CD4-positive, alpha-beta memory T cell (primary cell): Measurements from ENCODE around the gene ZNF157. TPM values are rescaled to one million over a fixed set of nuclear protein-coding genes. Genes with fewer than 3 reads are reported as not detected.

ENCODE experiments used
- CTCF ChIA-PET: fragments of 350-600 bp; sonication (Branson Sonifier 250); formaldehyde crosslinking; loops from one replicate; lab custom pipeline; 2021; ENCODE audit warnings: inconsistent platforms; ENCODE audit not compliant: partially characterized antibody; lab: Charles Lee
- POLR2A ChIA-PET: fragments of 350-600 bp; sonication (Branson Sonifier 250); formaldehyde crosslinking; loops from one replicate; lab custom pipeline; 2021; ENCODE audit not compliant: partially characterized antibody; lab: Charles Lee
- DNase-seq, 5 donors: peaks; one replicate each; pipeline versions ENCODE4 v3.0.0 to v3.0.0-alpha.2; 2020 to 2022; ENCODE audit warnings: mixed read lengths in 1 of 5
- H3K27ac ChIP-seq: one replicate; pipeline ENCODE4 v1.7.0; 2013; ENCODE audit warnings: low read depth, low read length
- H3K27me3 ChIP-seq: 2 replicates; pipeline ENCODE4 v1.7.0; 2013; ENCODE audit warnings: mild to moderate bottlenecking, low read length, moderate library complexity; ENCODE audit not compliant: insufficient read depth
- H3K36me3 ChIP-seq: 2 replicates; pipeline ENCODE4 v1.7.0; 2013; ENCODE audit warnings: mild to moderate bottlenecking, low read length, moderate library complexity; ENCODE audit not compliant: insufficient read depth
- H3K4me1 ChIP-seq: 2 replicates; pipeline ENCODE4 v1.7.0; 2013; ENCODE audit warnings: mild to moderate bottlenecking, low read length, moderate library complexity; ENCODE audit not compliant: insufficient read depth
- H3K4me3 ChIP-seq, 2 donors: one replicate each; pipeline ENCODE4 v1.7.0; 2013; ENCODE audit warnings: low read length in 2 of 2, mild to moderate bottlenecking in 1 of 2
- H3K9me3 ChIP-seq, 2 donors: one replicate each; pipeline ENCODE4 v1.7.0; 2013; ENCODE audit warnings: low read length in 2 of 2, control low read depth in 1 of 2; ENCODE audit not compliant: control insufficient read depth in 1 of 2
- H3K27ac Mint-ChIP-seq, 7 donors: one replicate each; pipeline ENCODE4 v1.8.0; 2020 to 2021; ENCODE audit warnings: mixed read lengths in 7 of 7, mild to moderate bottlenecking in 6 of 7, inconsistent platforms in 3 of 7, moderate library complexity in 3 of 7
- H3K27me3 Mint-ChIP-seq, 2 donors: one replicate each; pipeline ENCODE4 v1.8.0; 2020 to 2021; ENCODE audit warnings: mixed read lengths in 2 of 2
- H3K36me3 Mint-ChIP-seq, 2 donors: one replicate each; pipeline ENCODE4 v1.8.0; 2020 to 2021; ENCODE audit warnings: mixed read lengths in 2 of 2, inconsistent platforms in 1 of 2, mild to moderate bottlenecking in 1 of 2
- H3K4me1 Mint-ChIP-seq, 4 donors: one replicate each; pipeline ENCODE4 v1.8.0; 2020 to 2021; ENCODE audit warnings: mixed read lengths in 4 of 4, mild to moderate bottlenecking in 1 of 4
- H3K4me3 Mint-ChIP-seq, 8 donors: one replicate each; pipeline ENCODE4 v1.8.0; 2020 to 2021; ENCODE audit warnings: mixed read lengths in 8 of 8, mild to moderate bottlenecking in 7 of 8, moderate library complexity in 6 of 8, inconsistent platforms in 3 of 8
- H3K9me3 Mint-ChIP-seq, 8 donors: one replicate each; pipeline ENCODE4 v1.8.0; 2020 to 2021; ENCODE audit warnings: mixed read lengths in 8 of 8, mild to moderate bottlenecking in 5 of 8, inconsistent platforms in 3 of 8, moderate library complexity in 1 of 8
- intact Hi-C: fragments of 100-400 bp; cut with micrococcal nuclease; formaldehyde crosslinking; loops from one replicate; pipeline ENCODE4 v1.15.1; 2023
- polyA plus RNA-seq, 2 donors: library from polyadenylated mRNA; unstranded; fragments of 300-500 nt; fragmentation: Illumina TruSeq; gene quantifications; one replicate each; pipeline ENCODE4 v1.2.3, GENCODE V29; 2021
- total RNA-seq, 2 experiments: library from RNA; stranded (reverse); gene quantifications; one replicate each; pipeline ENCODE4 v1.2.3, GENCODE V29; 2021

ZNF157 gene
- total and polyA plus RNA-seq, 4 experiments from 2014 or later, result 0.22 to 1.00 (median 0.92) TPM

- Histone ChIP-seq H3K4me1 (no peaks in the 10 kb centered on the region), H3K9me3 (peaks cover 0 to 25% of the 10 kb centered on the region in 2 donors), H3K27ac (no peak overlapping the region), H3K4me3 (no peak overlapping the region), H3K36me3 (peaks cover 18% of the 10 kb centered on the region), H3K27me3 (no peaks in the 10 kb centered on the region)
- H3K4me1 Mint-ChIP-seq, result no peaks in the 10 kb centered on the region
- peaks cover 32 to 36% of the 10 kb centered on the region in 2 donors for H3K36me3 Mint-ChIP-seq
- POLR2A ChIA-PET, result no interaction called here
- H3K27me3 Mint-ChIP-seq, result no peaks in the 10 kb centered on the region
- CTCF ChIA-PET, result no interaction called here
- no peak overlapping the region for H3K4me3 Mint-ChIP-seq
- peaks cover 0 to 64% (median 53%) of the 10 kb centered on the region in 8 donors for H3K9me3 Mint-ChIP-seq
- no peak overlapping the region for H3K27ac Mint-ChIP-seq
- DNase-seq, result no peak
- intact Hi-C loops, result no loop called here
These were observed 76.1 kb downstream of the ZNF157 start for GRCh38 chrX:47446431-47446830.

DNA sequence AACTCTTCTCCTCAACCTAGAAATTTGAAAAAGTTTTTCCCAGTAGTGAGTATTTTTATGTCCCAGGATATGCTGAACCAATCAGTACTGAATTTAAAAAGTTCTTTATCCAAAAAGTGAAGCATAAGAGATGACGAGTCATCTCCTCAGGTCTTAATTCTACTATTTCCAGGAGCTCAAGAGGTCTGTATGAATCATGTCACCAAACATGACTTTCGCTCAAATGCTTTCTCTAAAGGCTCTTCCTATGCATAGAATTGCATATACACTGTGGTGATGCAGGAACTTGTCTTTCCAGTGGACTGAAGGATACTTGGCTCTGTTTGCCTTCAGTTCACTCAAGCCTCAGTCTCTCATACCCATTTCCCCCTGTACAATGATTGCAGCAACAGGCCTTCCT, 76.6 kb downstream of the ZNF157 start:
- H3K36me3 Mint-ChIP-seq, result peaks cover 34 to 39% of the 10 kb centered on the region in 2 donors
- no peaks in the 10 kb centered on the region for H3K4me1 Mint-ChIP-seq
- POLR2A ChIA-PET, result no interaction called here
- Histone ChIP-seq H3K4me3 (no peak overlapping the region), H3K27ac (no peak overlapping the region), H3K4me1 (no peaks in the 10 kb centered on the region), H3K27me3 (no peaks in the 10 kb centered on the region), H3K36me3 (peaks cover 18% of the 10 kb centered on the region), H3K9me3 (peaks cover 0 to 25% of the 10 kb centered on the region in 2 donors)
- no peak overlapping the region for H3K4me3 Mint-ChIP-seq
- H3K9me3 Mint-ChIP-seq, result peaks cover 0 to 64% (median 53%) of the 10 kb centered on the region in 8 donors
- H3K27ac Mint-ChIP-seq, result no peak overlapping the region
- H3K27me3 Mint-ChIP-seq, result no peaks in the 10 kb centered on the region
- no peak for DNase-seq
- CTCF ChIA-PET, result no interaction called here
- intact Hi-C loops, result no loop called here

GRCh38 chrX:47447607-47448006, 77.2 kb downstream of the ZNF157 start:
- CTCF ChIA-PET, result no interaction called here
- H3K27me3 Mint-ChIP-seq, result no peaks in the 10 kb centered on the region
- no peaks in the 10 kb centered on the region for H3K4me1 ChIP-seq
- no peak overlapping the region for H3K27ac ChIP-seq
- no peaks in the 10 kb centered on the region for H3K4me1 Mint-ChIP-seq
- H3K9me3 ChIP-seq, result peaks cover 0 to 25% of the 10 kb centered on the region in 2 donors
- intact Hi-C loops, result no loop called here
- peaks cover 18% of the 10 kb centered on the region for H3K36me3 ChIP-seq
- H3K4me3 Mint-ChIP-seq, result no peak overlapping the region
- peaks cover 0 to 64% (median 54%) of the 10 kb centered on the region in 8 donors for H3K9me3 Mint-ChIP-seq
- H3K4me3 ChIP-seq, result no peak overlapping the region
- H3K36me3 Mint-ChIP-seq, result peaks cover 40 to 45% of the 10 kb centered on the region in 2 donors
- no peak for DNase-seq
- H3K27me3 ChIP-seq, result no peaks in the 10 kb centered on the region
- POLR2A ChIA-PET, result no interaction called here
- no peak overlapping the region for H3K27ac Mint-ChIP-seq

GRCh38 chrX:47448165-47448806, 77.9 kb downstream of the ZNF157 start:
- Mint-ChIP-seq H3K36me3 (peaks cover 46 to 52% of the 10 kb centered on the region in 2 donors), H3K4me1 (no peaks in the 10 kb centered on the region), H3K27me3 (no peaks in the 10 kb centered on the region), H3K27ac (no peak overlapping the region), H3K4me3 (no peak overlapping the region), H3K9me3 (peaks cover 0 to 64% (median 54%) of the 10 kb centered on the region in 8 donors)
- Histone ChIP-seq H3K4me1 (no peaks in the 10 kb centered on the region), H3K9me3 (peaks cover 0 to 25% of the 10 kb centered on the region in 2 donors), H3K27me3 (no peaks in the 10 kb centered on the region), H3K27ac (no peak overlapping the region), H3K4me3 (no peak overlapping the region), H3K36me3 (peaks cover 22% of the 10 kb centered on the region)
- POLR2A ChIA-PET, result no interaction called here
- CTCF ChIA-PET, result no interaction called here
- no peak for DNase-seq
- intact Hi-C loops, result no loop called here

DNA sequence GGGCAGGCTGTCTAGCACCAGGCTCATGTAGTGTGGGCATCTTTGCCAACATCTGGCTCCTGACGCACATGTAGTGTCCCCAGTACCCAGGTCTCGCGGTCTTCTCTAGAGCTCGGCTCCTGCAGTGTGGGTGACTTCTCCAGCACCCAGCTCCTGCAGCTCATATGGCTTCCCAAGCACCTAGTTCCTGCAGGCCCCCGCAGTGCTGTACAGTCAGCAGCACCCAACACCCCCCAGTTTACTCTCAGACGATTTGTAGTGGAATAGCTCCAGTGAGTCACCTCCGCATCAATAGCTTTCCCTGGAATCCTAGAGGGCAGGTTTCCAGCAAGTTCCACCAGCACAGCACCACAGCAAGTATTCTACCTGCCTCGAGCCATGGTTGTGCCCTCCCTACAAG, 81.7 kb downstream of the ZNF157 start:
- Histone ChIP-seq H3K27ac (no peak overlapping the region), H3K9me3 (peaks cover 0 to 23% of the 10 kb centered on the region in 2 donors), H3K4me3 (no peak overlapping the region), H3K36me3 (peaks cover 26% of the 10 kb centered on the region), H3K27me3 (no peaks in the 10 kb centered on the region), H3K4me1 (no peaks in the 10 kb centered on the region)
- Mint-ChIP-seq H3K9me3 (peaks cover 0 to 41% (median 40%) of the 10 kb centered on the region in 8 donors), H3K4me3 (no peak overlapping the region), H3K36me3 (peaks cover 68 to 79% of the 10 kb centered on the region in 2 donors), H3K4me1 (no peaks in the 10 kb centered on the region), H3K27ac (no peak overlapping the region), H3K27me3 (no peaks in the 10 kb centered on the region)
- ChIA-PET CTCF (no interaction called here), POLR2A (no interaction called here)
- no peak for DNase-seq
- intact Hi-C loops, result no loop called here

DNA sequence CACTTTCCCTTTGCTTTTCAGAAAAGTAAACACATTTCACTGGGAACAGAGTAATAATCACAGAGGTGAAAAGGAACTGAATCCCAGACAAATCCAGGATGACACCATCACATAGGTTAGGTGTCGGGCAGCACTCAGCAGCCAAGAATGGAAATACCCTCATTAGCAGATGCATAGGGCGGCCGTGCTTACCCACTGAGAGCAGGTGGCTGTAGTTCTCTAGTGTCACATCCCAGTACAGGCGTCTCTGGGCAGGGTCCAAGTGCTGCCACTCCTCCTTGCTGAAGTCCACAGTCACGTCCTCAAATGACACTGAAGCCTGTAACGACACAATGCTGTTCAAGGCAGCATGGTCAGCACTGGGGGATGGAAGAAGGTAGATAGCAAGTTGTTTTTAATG, 85.7 kb downstream of the ZNF157 start:
- ChIA-PET POLR2A (no interaction called here), CTCF (interaction anchor here (1.0 kb wide), 1 partner anchor 67 kb away, joined by 3 read pairs; no protein-coding TSS in a partner anchor)
- Mint-ChIP-seq H3K4me3 (no peak overlapping the region), H3K4me1 (peaks cover 0 to 3% (median 0%) of the 10 kb centered on the region in 4 donors), H3K27ac (no peak overlapping the region), H3K9me3 (peaks cover 0 to 16% (median 10%) of the 10 kb centered on the region in 8 donors), H3K27me3 (no peaks in the 10 kb centered on the region), H3K36me3 (peaks cover 57 to 63% of the 10 kb centered on the region in 2 donors)
- intact Hi-C loops, result no loop called here
- DNase-seq, result no peak
- Histone ChIP-seq H3K27me3 (no peaks in the 10 kb centered on the region), H3K36me3 (peaks cover 8% of the 10 kb centered on the region), H3K4me3 (no peak overlapping the region), H3K27ac (no peak overlapping the region), H3K4me1 (no peaks in the 10 kb centered on the region), H3K9me3 (no peaks in the 10 kb centered on the region)

GRCh38 chrX:47458528-47458927, 88.2 kb downstream of the ZNF157 start:
- Histone ChIP-seq H3K27me3 (no peaks in the 10 kb centered on the region), H3K4me3 (no peak overlapping the region), H3K4me1 (no peaks in the 10 kb centered on the region), H3K9me3 (no peaks in the 10 kb centered on the region), H3K36me3 (peaks cover 1% of the 10 kb centered on the region), H3K27ac (no peak overlapping the region)
- intact Hi-C loops, result no loop called here
- Mint-ChIP-seq H3K27ac (no peak overlapping the region), H3K4me3 (no peak overlapping the region), H3K27me3 (no peaks in the 10 kb centered on the region), H3K9me3 (peaks cover 0 to 12% (median 2%) of the 10 kb centered on the region in 8 donors), H3K4me1 (peaks cover 0 to 3% (median under 1%) of the 10 kb centered on the region in 4 donors), H3K36me3 (peaks cover 45 to 56% of the 10 kb centered on the region in 2 donors)
- no peak for DNase-seq
- POLR2A ChIA-PET, result no interaction called here
- CTCF ChIA-PET, result no interaction called here
